Frontal cortex (tissue), 4 donors: Measurements from ENCODE around the gene STKLD1. TPM values are rescaled to one million over a fixed set of nuclear protein-coding genes. Genes with fewer than 3 reads are reported as not detected.
A peak's percentile ranks its signal among the peaks of the same experiment; 100 is the strongest.

Experiments used
- DNase-seq, 2 donors: peaks; one replicate each; pipeline ENCODE4 v3.0.0; 2012; ENCODE audit warnings: low spot score in 2 of 2
- FAIRE-seq: peaks from 2 replicates; lab custom pipeline; 2012; peaks lifted over from hg19 to GRCh38; lab: Jason Lieb, UNC
- total RNA-seq: library from RNA; depleted of rRNA; stranded (reverse); fragments of >200 nt; gene quantifications from one replicate; pipeline ENCODE4 v1.2.3, GENCODE V29; 2014
- donor health status: control.
- donor health status: control.
- donor health status: control.

STKLD1 gene
- total RNA-seq, 1 donor from 2014 or later, result 1.2 TPM

DNA sequence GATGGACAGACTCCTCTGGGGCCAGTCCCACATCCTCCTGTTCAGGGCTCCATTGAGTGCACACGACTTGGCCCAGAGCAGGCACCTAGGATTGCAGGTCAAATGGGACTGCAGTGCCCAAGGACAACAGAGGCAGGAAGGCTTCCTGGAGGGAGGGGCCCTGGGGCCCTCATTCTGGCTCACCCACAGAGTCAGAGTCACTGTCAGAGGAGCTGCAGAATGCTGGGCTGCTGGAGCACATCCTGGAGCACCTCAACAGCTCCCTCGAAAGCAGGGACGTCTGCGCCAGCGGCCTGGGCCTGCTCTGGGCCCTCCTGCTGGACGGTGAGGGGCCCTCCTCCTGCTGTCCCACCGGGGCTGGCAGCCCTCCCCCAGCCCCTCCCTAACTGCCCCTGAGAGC, 26.5 kb downstream of the STKLD1 start:
- FAIRE-seq (no peak), DNase-seq (no peak)

- DNase-seq (no peak), FAIRE-seq (no peak)
Measured at GRCh38 chr9:133403766-133404453, 27.7 kb downstream of the STKLD1 start.

- no peak for DNase-seq
- FAIRE-seq, result no peak
Measured at GRCh38 chr9:133404454-133405002, 28.4 kb downstream of the STKLD1 start.

GRCh38 chr9:133405508-133406438, 29.6 kb downstream of the STKLD1 start:
- FAIRE-seq, result no peak
- no peak for DNase-seq

GRCh38 chr9:133406480-133407307, 30.5 kb downstream of the STKLD1 start:
- FAIRE-seq, result no peak
- DNase-seq, result peak; percentile 63 to 86

GRCh38 chr9:133408042-133408441, 31.9 kb downstream of the STKLD1 start:
- DNase-seq, result no peak
- no peak for FAIRE-seq

- FAIRE-seq, result no peak
- no peak for DNase-seq
Measured at GRCh38 chr9:133415170-133415569, 39.0 kb downstream of the STKLD1 start.

GRCh38 chr9:133417541-133418461, 41.6 kb downstream of the STKLD1 start, which contains the start of gene REXO4:
TSS of gene REXO4 (minus strand) at chr9:133418010. CDS start at chr9:133417844, 166 bp downstream.
- peak; percentile 78 to 81 for DNase-seq
- FAIRE-seq, result no peak

- DNase-seq, result no peak
- FAIRE-seq, result no peak
Measured at GRCh38 chr9:133419005-133419404, 42.8 kb downstream of the STKLD1 start.

DNA sequence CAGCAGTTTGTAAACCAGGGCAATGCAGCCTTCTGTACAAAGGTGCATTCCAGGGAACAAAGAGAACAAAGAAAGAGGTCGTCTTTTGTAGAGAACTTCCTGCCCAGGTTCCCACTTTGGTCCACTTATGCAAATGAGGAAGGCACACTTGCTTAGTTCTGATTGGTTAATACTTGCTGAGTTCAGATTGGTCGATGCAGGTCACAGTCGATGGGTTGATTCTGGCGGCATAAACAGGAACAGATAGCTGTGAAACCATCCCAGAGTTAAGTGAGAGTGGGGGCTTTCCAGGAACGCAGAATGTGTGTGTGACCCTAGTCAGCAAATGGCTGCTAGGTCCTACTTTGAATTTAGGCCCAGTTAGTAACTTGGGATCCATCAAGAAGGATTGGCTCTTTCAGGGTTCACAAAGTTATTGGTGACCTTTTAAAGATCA, 44.2 kb downstream of the STKLD1 start:
- no peak for DNase-seq

DNA sequence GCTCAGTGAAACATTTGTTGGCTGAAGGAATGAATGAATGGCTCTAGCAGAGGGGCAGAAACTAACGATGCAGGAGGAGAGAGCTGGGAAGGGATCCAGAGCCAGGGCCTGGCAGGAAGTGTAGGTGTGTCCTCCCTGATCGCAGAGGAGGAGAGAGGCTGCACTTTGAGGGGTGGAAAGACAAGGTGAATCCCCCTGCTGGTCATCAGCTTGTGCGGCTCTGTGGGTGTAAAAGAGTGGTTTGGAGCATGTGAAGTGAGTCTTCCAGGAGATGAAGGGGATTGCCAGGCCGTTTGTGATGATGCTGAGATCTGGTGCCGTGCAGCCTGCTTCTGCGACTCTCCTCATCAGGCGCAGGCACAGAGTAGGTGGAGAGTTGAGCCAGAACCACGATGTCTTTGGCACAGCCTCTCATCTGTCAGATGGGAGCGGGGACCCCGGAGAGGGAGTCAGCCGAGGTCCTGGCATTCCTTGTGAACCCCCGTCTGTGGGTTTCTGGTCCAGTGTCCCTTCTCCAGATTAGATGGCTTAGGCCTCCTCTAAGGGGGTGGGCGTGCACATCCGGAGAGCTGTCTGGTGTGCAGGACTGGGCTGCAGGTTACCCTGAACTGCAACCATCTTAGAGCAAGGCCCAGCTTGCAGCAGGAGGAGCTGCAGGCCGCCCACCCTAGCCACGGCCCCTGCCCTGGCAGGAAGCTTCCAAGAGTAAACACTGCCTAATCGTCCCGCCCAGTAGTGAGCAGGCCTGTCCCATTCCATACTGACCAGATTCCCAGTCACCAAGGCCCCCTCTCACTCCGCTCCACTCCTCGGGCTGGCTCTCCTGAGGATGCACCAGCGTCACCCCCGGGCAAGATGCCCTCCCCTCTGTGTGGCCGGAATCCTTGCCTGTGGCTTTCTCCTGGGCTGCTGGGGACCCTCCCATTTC, 45.7 kb downstream of the STKLD1 start, which contains the start of gene ADAMTS13:
TSS of gene ADAMTS13 (plus strand) at position 753 of the 928 bp plus-strand sequence. CDS start at position 830, 77 bp downstream.
- DNase-seq (no peak), FAIRE-seq (no peak)

More for the DNA sequence above, 44.2 kb downstream of the STKLD1 start:
- no peak for FAIRE-seq

DNA sequence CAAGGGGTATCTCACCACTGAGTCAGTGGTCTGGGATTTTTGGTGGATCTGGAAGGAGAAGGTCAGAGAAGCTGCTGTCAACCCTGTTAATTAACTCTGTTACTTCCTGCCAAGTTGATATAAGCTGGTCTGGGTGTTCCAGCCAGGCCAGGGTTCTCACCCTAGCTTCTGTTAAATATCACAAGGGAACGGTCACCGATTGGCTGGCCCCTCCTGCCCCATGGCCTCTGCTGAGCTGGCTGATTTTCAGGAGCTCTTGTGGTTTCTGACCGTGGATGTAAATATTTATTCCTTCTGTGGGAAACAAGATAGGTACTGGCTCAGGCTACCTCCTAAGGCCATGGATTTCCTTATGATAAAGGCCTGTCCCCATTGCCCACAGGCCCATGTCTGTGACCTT, 47.0 kb downstream of the STKLD1 start:
- FAIRE-seq (no peak), DNase-seq (no peak)

- no peak for DNase-seq
- no peak for FAIRE-seq
Measured at GRCh38 chr9:133424187-133424586, 48.0 kb downstream of the STKLD1 start.

DNA sequence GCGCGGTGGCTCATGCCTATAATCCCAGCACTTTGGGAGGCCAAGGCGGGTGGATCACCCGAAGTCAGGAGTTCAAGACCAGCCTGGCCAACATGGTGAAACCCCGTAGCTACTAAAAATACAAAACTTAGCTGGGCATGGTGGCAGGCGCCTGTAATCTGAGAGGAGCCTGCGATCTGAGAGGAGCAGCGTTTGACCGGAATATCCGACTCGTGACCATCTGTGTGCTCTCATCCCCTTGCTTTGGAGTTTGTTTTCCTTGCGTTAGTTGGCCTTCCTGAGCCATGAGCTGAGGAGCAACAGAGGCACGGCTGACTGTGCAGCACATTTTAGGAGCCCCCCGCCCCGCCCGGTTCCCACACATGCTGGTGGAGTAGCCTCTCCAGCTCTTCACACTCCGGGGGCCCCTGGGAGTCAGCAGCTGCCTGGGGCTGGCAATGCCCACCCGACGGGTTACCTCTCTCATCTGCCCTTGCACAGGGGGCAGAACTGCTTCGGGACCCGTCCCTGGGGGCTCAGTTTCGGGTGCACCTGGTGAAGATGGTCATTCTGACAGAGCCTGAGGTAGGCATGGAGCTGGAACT, 49.0 kb downstream of the STKLD1 start:
- FAIRE-seq, result no peak

DNA sequence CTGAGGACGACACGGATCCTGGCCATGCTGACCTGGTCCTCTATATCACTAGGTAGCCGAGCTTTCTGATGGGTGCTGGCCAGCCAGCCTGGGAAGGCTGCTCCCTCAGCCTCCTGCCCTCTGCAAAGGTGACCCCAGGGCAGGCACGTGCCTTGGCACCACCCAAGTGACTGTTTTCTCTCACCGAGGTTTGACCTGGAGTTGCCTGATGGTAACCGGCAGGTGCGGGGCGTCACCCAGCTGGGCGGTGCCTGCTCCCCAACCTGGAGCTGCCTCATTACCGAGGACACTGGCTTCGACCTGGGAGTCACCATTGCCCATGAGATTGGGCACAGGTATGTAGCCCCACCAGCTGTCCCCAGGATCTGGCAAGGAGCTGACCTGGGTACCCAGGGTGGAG, 49.8 kb downstream of the STKLD1 start:
- no peak for DNase-seq
- FAIRE-seq, result no peak

More for the DNA sequence above, 49.0 kb downstream of the STKLD1 start:
- no peak for DNase-seq

- DNase-seq (no peak), FAIRE-seq (no peak)
Measured at GRCh38 chr9:133427658-133428348, 51.6 kb downstream of the STKLD1 start.
